SHP77 treated with DMSO at 0.1 percent for 48 hours (cell line): ENCODE measurements around the gene SRGAP2C.
"Not testable (repeated sequence)": the region's sequence is repeated elsewhere in the genome, so short reads cannot be mapped to it uniquely, and the experiment has no call there.

Experiments
- DNase-seq: peaks from one replicate; lab custom pipeline; 2025; lab: John Stamatoyannopoulos, UW

The SRGAP2C gene

DNA sequence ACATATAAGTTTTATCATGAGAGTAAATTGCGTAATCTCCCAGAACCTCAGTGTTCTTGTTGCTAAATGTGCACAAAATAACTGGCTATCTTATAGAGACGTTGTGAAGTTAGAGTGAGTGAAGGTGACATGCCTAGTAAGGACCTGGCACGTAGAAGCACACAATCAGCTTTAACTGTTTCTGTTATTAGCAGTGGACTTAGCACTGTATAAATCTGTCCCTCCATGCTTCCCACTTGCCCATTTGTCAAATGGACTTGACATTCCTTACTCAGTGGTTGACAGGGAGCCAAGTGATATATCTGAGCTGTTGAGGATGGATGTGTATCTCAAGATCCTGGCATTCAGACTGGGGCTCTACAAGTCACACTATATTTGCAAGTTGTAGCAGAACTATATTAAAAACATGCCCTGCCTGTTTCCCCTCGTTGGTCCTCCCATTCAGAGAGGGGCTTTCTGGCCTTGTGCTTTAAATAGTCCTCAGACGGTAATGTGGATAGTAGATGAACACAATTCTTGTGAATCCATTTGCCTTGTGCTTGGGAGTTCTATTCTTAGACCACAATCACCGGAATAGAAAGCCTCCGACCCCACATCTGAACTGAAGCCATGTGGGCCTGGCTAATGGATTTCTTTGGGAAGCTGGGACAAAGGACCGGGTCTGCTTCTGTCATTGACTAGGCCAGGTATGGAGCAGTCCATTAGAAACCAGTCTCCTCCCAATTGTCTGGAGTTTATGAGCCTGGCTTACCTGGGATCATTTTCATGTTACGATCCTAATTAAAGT, 43.0 kb downstream of the SRGAP2C start:
- DNase-seq = not testable (repeated sequence)

DNA sequence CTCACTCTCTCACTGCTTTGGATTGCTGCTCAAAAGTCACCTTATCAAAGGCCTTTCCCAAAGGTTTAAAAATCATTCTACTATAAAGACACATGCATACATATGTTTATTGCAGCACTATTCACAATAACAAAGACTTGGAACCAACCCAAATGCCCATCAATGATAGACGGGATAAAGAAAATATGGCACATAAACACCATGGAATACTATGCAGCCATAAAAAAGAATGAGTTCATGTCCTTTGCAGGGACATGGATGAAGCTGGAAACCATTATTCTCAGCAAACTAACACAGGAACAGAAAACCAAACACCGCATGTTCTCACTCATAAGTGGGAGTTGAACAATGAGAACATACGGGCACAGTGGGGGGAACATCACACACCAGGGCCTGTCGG, 45.9 kb downstream of the SRGAP2C start:
- not testable (repeated sequence) for DNase-seq

DNA sequence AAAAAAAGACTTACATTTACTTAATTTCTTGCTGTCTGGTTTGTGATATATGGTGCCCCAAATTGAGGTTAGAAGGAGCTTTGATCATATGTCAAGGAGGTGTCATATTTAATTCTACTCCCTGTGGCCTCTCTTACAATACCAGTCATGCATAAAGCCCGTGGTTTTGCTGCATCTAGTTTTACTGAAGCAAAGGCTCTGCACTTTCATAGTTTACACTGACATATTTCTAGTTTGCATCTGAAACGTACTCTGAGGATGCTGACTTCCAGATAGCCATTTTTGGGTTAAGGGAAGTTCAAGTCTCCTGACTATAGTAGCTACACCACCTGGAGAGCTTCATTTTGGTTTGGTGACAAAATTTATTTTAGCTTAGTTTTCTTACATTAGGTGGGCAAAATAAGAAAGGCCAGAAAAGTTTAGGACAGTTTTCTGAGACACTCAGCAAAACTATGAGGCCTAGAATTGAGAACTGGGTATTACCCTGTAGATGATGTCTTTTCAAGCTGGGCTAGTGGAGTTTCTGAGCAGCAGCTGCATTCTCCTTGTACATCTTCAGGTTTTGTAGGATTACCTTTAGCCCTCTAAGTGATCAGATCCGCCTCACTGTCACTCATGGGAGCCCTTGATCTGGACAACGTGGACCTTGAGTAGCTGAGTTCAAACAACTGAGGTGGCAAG, 47.8 kb downstream of the SRGAP2C start:
- not testable (repeated sequence) for DNase-seq

DNA sequence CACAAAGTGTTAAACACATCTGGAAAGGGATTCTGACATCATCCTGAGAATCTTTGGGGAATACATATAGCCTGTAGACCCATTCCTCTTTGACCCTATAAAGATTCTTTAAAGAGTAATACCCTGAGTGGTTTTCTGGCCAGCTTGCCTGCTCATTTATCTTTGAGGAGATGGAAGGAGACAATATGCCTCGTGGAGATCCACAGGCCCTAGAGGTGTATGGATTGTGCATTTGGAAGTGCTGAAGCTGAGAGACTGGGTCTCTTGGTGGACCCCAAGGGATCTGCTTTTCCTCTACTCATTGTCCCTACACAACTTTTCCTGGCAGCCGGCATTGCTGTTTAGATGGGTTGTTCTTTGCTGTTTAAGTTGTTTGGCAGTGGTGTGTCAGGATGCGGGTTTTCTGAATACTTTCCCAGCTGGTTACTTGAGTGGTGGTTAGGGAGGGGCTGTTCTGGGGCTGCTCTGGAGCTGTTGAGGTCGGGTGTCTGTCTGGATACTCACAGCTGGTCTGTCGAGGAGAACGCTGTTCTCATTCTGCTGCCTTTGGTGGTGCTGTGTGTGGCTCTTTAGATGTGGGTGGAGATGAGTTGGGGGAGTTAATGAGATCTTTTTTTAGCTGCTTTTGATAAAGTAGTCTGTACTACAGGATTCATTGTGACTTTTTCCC, 49.5 kb downstream of the SRGAP2C start:
- DNase-seq = not testable (repeated sequence)

DNA sequence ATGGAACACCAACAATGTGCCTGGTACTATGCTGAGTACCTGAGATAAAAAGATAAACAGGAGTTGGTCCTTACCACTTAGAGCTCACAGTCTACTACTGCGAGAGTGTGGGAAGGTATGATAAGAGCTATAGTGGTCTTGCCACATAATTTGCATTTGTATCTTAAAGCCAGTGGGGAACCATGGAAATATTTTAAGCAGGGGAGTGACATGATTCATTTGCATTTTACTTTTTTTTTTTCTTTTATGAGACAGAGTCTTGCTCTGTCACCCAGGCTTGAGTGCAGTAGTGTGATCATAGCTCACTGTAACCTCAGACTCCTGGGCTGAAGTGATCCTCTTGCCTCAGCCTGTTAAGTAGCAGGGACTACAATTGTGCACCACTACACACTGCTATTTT, 53.6 kb downstream of the SRGAP2C start:
- DNase-seq = not testable (repeated sequence)

DNA sequence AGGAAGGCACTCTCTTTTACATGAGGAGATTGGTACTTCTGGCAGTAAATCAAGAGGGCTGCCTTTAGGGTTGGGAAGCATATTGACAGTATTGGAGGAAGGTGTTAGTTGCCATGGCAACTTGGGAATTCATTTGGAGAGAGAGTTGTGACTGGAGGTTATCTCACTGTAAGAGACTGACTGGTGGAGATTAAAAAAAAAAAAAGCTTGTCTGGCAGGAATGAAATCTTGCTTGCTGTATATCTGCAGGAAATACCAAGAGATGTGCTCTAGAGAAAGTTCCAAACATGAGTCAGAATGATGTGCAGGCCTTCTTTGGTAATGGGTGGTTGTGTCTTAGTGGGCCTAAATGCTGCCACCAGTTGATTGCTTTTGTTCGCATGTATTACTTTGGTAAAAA, 59.1 kb downstream of the SRGAP2C start:
- not testable (repeated sequence) for DNase-seq

DNA sequence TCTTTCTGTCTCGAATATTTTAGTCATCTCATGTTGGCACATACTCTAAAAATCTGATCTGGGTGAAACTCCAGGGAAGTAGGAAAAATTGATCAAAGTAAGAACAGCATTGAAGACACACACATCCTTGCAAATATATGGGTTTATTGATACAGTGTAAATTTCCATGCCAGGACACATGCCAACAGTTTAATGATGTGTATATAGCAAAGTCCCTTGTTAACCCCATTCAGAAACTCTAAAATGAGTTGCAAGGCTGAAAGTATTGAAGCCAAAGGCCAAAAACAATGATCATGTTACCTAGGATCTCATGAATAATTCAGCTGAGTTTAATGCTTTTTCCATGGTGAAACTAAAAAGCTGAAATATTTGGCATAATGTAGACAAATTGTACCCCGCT, 61.6 kb downstream of the SRGAP2C start:
- not testable (repeated sequence) for DNase-seq

DNA sequence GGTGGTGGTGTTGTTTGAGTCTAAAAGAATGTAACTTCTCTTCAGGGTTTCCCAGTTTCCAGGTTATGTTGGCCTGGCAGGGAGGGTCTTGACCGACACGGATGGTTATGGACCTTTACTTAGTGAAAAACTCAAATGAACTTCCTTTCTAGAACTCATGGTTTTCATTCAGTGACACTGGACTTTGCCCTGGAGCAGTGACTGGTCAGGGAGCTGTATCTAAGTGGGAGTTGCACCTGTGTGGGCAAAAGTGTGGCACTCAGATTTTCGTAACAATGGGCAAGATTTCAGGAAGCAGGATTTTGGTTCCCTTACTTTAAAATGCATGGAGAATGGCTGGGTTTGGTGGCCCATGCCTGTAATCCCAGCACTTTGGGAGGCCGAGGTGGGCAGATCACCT, 67.9 kb downstream of the SRGAP2C start:
- DNase-seq = not testable (repeated sequence)

DNA sequence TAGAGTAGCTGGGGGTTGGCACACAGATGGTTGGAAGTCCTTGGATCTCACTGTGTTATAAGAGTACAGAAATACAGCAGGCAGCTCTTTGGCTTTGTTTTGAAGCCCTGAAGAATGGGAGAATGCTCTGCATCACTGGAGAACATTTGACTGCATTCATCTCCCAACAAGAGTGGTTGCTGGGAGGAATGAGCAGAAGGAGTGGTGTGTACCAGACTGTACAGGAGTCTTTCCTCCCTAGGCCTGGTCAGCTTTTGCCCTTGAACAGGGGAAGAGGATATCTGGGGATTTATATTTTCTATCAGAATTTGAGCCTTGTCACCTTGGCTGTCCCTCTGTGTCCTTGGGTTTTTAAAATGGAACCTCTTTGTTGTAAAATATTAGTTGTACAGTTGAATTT, 69.8 kb downstream of the SRGAP2C start:
- not testable (repeated sequence) for DNase-seq

DNA sequence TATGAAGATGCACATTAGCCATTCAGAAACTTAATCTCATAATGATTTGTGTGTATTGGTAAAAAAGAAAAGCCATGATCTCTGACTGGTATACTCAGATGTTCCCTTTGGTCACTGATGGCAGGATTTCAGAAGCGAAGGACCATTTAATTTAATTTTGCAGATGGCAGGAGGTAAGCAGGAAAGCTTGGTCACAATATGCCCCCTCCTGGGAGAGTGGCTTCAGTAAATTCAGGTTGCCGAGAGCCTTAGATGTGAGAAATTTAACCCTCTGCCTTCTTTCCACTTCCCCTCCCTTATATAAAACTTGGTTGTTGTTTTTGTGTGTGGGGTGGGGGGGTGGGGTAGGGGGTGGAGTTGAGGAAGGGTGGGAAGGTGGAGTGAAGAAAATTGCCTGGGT, 72.9 kb downstream of the SRGAP2C start:
- not testable (repeated sequence) for DNase-seq

DNA sequence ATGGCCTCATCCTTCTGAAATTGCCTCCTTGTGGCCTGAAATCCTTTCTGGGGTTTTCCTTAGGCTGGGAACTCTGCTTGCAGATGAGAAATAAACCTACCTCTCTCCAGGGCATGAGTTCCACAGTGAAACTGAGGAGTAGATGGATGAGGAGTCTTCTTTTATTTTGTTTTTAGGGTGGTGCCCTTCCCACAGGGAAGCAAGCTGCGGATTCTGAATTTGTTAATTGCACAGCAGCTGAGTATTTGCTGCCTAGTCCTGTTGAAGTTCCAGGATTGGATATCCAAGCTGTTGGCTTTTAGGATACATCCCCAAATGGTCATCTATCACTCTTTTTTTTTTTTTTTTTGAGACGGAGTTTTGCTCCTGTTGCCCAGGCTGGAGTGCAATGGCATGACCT, 73.4 kb downstream of the SRGAP2C start:
- DNase-seq = not testable (repeated sequence)

DNA sequence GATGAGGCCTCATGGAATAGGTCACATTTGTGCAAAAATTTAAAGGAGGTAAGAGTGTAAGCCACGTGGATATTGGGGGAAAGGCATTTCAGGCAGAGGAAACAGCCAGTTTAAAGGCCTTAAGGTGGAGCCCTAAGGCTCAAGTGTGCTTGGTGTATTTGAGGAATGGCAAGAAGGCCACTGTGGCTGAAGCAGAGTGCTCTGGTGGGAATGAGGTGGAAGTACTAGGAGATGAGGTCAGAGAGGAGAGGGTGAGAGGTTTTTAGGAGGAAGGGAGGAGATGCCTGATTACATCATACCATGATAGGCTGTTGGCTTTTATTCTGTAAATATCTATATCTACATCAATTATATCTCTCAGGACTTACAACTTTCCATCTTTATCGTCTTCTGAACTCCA, 75.4 kb downstream of the SRGAP2C start:
- not testable (repeated sequence) for DNase-seq

DNA sequence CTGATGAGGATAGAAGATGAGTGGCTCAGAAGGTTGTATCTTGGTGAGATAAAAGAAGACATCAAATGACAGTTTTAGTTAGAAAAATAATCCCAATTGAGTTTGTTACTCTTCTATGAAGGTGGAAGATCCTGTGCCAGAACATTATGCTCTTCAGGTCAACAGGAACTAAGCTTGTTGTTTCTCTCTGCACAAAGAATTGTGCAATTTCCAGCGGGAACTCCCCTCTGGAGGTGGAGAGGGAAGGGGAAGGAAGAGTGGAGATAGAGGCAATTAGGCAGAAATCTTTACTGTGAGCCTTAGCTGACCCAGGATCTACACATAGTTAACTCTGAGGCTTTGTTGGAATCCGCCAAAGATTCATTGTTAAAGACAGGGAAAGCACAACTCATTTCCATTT, 77.4 kb downstream of the SRGAP2C start:
- not testable (repeated sequence) for DNase-seq

DNA sequence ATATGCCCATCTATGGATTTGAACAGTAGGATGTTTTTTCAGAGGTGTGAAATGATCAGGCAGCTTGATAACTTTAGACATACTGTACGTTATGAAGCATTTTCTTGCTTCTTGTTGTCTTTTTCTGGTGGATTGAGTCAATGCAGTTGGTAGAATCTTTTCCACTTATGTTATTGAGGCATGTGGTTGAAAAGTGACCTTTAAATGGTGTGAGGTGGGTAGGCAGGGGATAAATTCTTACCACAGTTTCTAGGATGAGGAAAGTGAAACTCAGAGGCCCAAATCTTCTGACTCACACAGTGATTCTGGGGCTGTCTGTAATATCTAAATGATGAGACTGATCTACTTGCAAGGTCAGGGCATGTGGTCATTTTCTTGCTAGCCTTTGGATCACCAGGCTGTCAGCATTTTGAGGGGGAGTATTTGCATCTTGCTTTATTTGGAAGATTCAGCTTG, 79.0 kb downstream of the SRGAP2C start:
- not testable (repeated sequence) for DNase-seq

DNA sequence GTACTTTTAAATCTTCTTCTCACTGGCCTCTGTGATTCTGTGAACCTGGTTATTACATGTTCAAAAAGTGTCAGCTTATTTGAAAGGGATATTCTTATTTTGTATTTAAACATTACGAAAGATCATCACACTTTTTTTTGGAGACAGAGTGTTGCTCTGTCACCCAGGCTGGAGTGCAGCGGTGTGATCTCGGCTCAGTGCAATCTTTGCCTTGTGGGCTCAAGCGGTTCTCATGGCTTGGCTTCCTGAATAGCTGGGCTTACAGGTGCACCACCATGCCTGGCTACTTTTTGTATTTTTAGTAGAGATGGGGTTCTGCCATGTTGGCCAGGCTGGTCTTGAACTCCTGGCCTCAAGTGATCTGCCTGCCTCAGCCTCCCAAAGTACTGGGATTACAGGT, 82.3 kb downstream of the SRGAP2C start:
- DNase-seq = not testable (repeated sequence)

DNA sequence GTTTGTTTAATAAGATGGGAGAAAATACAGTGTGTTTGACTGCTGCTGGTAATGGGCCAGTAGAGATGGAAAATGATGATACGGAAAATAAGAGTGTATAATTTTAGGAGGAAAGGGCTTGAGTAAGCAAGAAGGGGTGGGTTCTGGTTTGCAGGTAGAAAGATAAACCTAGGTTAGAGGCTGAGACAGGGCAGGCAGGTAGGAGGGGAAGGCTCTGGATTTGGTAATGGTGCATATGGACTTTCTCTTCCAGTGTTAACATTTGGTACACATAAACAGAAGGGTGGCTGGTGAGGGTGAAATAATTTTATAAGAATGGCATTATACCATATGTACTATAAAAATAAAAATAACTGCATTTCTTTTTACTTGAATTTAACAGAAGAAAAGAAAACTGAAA, 84.5 kb downstream of the SRGAP2C start:
- DNase-seq = not testable (repeated sequence)

DNA sequence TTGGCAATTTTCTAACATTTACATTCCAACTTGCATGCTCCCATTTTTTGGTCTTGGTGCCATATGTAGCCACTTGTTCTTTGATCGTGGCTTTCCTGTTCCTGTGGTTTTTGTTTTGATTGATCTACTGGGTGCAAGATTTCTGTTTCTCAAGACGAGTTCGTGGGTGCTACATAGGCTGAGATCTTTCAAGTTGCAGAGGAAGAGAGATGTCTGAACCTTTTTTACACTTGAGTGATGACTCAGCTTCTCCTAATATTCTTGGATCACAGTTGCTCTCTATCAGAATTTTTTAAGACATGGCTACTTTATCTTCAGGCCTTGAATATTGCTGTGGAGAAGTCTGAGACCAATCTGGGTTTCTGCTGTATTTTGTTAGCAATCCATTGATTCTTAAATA, 85.2 kb downstream of the SRGAP2C start:
- DNase-seq = not testable (repeated sequence)

DNA sequence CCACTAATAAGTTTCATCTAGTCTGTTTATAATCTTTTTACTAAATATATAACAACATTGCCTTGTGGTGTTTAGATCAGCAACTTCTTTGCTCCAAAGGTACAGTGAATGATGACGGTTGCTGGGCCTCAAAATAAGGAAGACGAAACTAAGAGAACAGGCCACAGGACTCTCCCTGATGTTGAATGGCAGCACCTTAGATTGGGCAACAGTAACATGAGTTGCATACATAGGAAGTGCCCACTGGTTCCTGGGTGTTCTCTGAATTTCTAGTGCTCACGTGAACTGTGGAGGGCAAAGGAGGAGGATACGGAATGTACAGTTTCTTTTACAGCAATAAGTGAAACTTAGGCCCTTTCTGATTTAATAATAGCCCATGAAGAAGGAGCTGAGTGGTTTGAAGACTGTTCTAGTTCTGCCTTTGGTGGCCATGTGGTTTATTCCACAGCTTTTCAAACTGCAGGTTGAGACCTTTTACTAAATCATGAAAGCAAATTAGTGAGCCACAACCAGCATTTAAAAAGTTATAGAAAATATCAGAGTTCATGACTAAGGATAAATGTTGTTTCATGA, 86.5 kb downstream of the SRGAP2C start:
- DNase-seq = not testable (repeated sequence)

DNA sequence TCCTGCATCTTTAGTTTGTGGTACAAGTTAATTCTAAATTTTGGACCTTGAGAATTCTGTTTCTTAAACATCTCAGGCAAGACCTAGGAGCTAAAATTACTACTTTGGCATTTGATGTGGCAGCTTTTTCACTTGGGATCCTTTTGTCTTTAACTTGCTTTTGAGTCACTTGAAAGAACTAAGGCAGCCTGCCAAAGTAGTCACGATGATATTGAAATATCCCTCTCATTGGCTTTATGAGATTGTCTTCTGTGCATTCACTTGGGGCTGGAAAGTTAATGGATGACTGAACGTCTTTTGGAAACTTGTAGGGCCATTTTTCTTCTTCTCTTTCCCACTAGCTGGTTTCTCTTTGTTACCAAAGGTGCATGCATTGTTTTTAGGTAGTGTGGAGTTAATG, 90.7 kb downstream of the SRGAP2C start:
- not testable (repeated sequence) for DNase-seq

DNA sequence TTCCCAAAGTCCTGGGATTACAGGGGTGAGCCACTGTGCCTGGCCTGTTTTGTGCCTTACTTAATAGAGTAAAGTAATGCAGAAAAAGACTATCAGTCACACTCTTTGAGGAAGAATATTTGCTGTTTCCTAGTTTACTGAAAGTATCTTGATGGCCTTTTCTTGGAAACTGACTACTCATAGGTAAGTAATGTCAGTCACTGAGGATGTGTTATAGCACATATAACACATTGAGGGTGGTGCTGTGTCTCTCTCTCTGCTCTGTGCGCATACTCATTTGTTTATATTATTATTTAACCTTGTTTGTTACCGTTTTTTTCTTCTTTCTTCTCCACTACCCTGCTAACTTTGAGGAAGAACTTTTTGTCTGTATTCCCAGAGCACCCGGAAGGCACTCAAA, 93.4 kb downstream of the SRGAP2C start:
- not testable (repeated sequence) for DNase-seq

DNA sequence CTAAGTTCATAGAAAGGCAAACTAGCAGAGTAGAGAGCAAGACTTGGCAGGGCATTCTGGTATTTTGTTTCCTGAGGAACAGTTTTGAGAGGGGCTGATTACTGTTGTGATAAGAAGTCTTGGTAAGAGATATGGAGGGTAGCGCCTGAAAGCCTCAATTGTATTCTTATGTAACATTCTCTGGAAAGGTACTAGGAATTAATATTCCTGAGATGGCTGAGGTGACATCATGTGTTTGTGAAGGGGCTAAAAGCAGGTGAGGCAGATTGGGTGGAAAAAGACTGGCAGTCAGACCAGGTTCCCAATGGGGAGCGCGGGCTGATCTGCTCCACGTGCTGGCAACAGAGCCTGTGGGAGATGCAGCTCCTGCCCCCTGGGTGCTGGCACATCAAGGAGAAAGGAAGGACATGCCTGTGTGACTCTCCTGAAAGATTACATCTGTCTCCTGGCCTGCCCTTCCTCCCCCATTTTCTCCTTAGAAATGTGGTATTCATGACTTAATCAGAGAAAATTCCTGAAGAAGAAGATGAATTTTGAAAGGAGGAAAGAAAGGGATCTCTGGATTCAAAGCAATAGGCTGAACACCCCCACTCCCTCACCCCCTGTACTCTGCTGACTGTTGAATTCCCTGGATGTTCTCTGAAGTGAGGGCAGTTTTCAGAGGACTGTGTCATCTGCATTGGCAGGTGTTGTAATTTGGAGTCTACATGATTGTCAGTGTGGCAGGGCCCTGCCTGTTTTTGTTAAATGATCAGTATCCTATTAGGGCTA, 94.2 kb downstream of the SRGAP2C start:
- DNase-seq = not testable (repeated sequence)

DNA sequence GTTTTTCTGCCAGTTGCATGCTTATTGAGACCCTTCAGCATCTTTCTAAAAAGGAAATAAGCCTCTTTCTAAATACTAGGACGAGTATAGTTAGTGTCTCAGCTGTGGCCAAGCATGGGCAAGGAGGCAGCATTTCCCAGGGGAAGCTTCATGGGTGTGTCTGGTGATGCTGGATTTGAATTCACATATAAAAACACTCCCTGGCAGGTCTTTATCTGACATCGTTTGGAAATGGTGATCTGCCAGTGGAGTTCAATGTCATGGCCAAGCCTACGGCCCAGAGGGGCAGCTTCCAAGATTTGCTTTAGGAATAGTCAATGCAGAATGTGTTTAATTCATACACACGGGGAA, 94.7 kb downstream of the SRGAP2C start:
- not testable (repeated sequence) for DNase-seq
